Endothelial cell of umbilical vein (primary cell): ENCODE measurements around the gene ABTB2. TPM values are rescaled to one million over a fixed set of nuclear protein-coding genes. Genes with fewer than 3 reads are reported as not detected.

Source experiments
- BruUV-seq: library from RNA; stranded (reverse); fragments of 400-500 nt; replicated peaks from 2 replicates; lab custom pipeline; 2021; lab: Mats Ljungman, UMichigan
- CTCF ChIA-PET: fragments of 300-600, 350-600 bp; sonication (Branson Sonifier 250); formaldehyde crosslinking; loops from one replicate; lab custom pipeline; 2021; ENCODE audit warnings: antibody characterized with exemption, inconsistent platforms; lab: Charles Lee
- POLR2A ChIA-PET: fragments of 300-600, 350-600 bp; sonication (Branson Sonifier 250); formaldehyde crosslinking; loops from one replicate; lab custom pipeline; 2021; ENCODE audit warnings: antibody characterized with exemption, inconsistent platforms; lab: Charles Lee
- DNase-seq: peaks from one replicate; pipeline ENCODE4 v3.0.0-alpha.2; 2011; ENCODE audit warnings: low read depth, low spot score
- FAIRE-seq: peaks from 2 replicates; lab custom pipeline; 2011; peaks lifted over from hg19 to GRCh38; lab: Jason Lieb, UNC
- H2AFZ ChIP-seq: 2 replicates; pipeline ENCODE4 v1.6.0; 2012; ENCODE audit warnings: low read depth, low read length, control low read depth, inconsistent platforms
- H3K27ac ChIP-seq: 2 replicates; pipeline ENCODE4 v1.5.1; 2011; ENCODE audit warnings: low read depth, mild to moderate bottlenecking, control low read depth, low read length, moderate library complexity; ENCODE audit not compliant: insufficient read depth
- H3K27me3 ChIP-seq, 2 experiments: 2 replicates each; pipeline versions ENCODE4 v1.6.0 to v1.6.1; 2011; ENCODE audit warnings: low read length in 2 of 2, mixed read lengths in 1 of 2; ENCODE audit not compliant: control insufficient read depth in 2 of 2, insufficient read depth in 2 of 2
- H3K36me3 ChIP-seq, 2 experiments: 2 replicates in 1 of 2; 3 replicates in 1 of 2; pipeline ENCODE4 v1.5.1; 2011; ENCODE audit warnings: low read length in 2 of 2, mild to moderate bottlenecking in 1 of 2, moderate library complexity in 1 of 2; ENCODE audit not compliant: control insufficient read depth in 2 of 2, insufficient read depth in 2 of 2; ENCODE audit errors: extremely low read depth in 1 of 2
- H3K4me1 ChIP-seq: 3 replicates; pipeline ENCODE4 v1.5.1; 2011; ENCODE audit warnings: mild to moderate bottlenecking, low read length; ENCODE audit not compliant: control insufficient read depth, insufficient read depth; ENCODE audit errors: extremely low read depth
- H3K4me2 ChIP-seq: 2 replicates; pipeline ENCODE4 v1.6.1; 2011; ENCODE audit warnings: low read length, control low read depth, mixed read lengths; ENCODE audit not compliant: insufficient read depth
- H3K4me3 ChIP-seq, 3 experiments: fragments of 200-600 bp in 1 of 3; sonication (generic), shearing (Covaris generic) in 1 of 3; replicated peaks in 1 of 3; 2 replicates each; pipeline ENCODE4 v1.5.1; 2011 to 2016; ENCODE audit warnings: control low read depth in 3 of 3, low read length in 3 of 3, mild to moderate bottlenecking in 2 of 3, inconsistent platforms in 1 of 3, low read depth in 1 of 3, moderate library complexity in 1 of 3; ENCODE audit not compliant: insufficient read depth in 1 of 3
- H3K79me2 ChIP-seq: 2 replicates; pipeline ENCODE4 v1.6.0; 2012; ENCODE audit warnings: low read length, inconsistent platforms; ENCODE audit not compliant: control insufficient read depth, insufficient read depth
- H3K9ac ChIP-seq: replicated peaks from 2 replicates; pipeline ENCODE3; 2011; ENCODE audit warnings: low read length, control low read depth; ENCODE audit not compliant: insufficient read depth; ENCODE audit errors: extremely low read depth
- H3K9me1 ChIP-seq: replicated peaks from 3 replicates; pipeline ENCODE4 v1.6.0; 2011; ENCODE audit warnings: mild to moderate bottlenecking, low read length; ENCODE audit not compliant: control insufficient read depth, insufficient read depth; ENCODE audit errors: extremely low read depth
- H3K9me3 ChIP-seq: replicated peaks from 2 replicates; pipeline ENCODE4 v1.5.1; 2012; ENCODE audit warnings: low read length, inconsistent platforms; ENCODE audit not compliant: control insufficient read depth, insufficient read depth
- H4K20me1 ChIP-seq: replicated peaks from 2 replicates; pipeline ENCODE3; 2011; ENCODE audit warnings: mild to moderate bottlenecking, low read length; ENCODE audit not compliant: control insufficient read depth, insufficient read depth; ENCODE audit errors: extremely low read depth
- CTCF ChIP-seq, 2 donors: IDR thresholded peaks; 1 replicate in 1 of 2; 2 replicates in 1 of 2; pipeline ENCODE4 v1.5.1; 2011; ENCODE audit warnings: low read length in 2 of 2, mild to moderate bottlenecking in 2 of 2, moderate library complexity in 2 of 2, control low read depth in 1 of 2, inconsistent platforms in 1 of 2, low read depth in 1 of 2; ENCODE audit not compliant: insufficient read depth in 1 of 2; ENCODE audit errors: extremely low read depth in 1 of 2
- EZH2 ChIP-seq: IDR thresholded peaks from 2 replicates; pipeline ENCODE4 v1.6.1; 2012; ENCODE audit warnings: borderline replicate concordance, low read depth, mild to moderate bottlenecking, moderate library complexity, low read length, inconsistent platforms; ENCODE audit not compliant: severe bottlenecking
- FOS ChIP-seq: IDR thresholded peaks from 2 replicates; pipeline ENCODE4 v1.6.1; 2011; ENCODE audit warnings: mild to moderate bottlenecking, low read length, moderate library complexity, borderline replicate concordance; ENCODE audit not compliant: insufficient read depth
- GATA2 ChIP-seq: IDR thresholded peaks from 2 replicates; pipeline ENCODE4 v1.7.0; 2011; ENCODE audit warnings: low read depth, mild to moderate bottlenecking, moderate library complexity, mixed read lengths, low read length; ENCODE audit not compliant: insufficient read length, insufficient read depth
- JUN ChIP-seq: IDR thresholded peaks from 2 replicates; pipeline ENCODE4 v1.6.1; 2011; ENCODE audit warnings: borderline replicate concordance, low read depth; ENCODE audit not compliant: insufficient read length, insufficient read depth
- MAX ChIP-seq: IDR thresholded peaks from 2 replicates; pipeline ENCODE4 v1.6.1; 2011; ENCODE audit not compliant: insufficient read depth, insufficient read length
- MYC ChIP-seq: IDR thresholded peaks from one replicate; pipeline ENCODE4 v1.6.1; 2011; ENCODE audit warnings: mild to moderate bottlenecking, low read depth, low read length
- POLR2A ChIP-seq: IDR thresholded peaks from 2 replicates; pipeline ENCODE4 v1.6.1; 2012; ENCODE audit warnings: low read depth, mild to moderate bottlenecking, control low read depth, low read length
- POLR2AphosphoS5 ChIP-seq: IDR thresholded peaks from 2 replicates; pipeline ENCODE4 v1.6.1; 2012; ENCODE audit warnings: low read depth, mild to moderate bottlenecking, control low read depth, low read length, moderate library complexity; ENCODE audit not compliant: insufficient read depth
- dilution Hi-C: fragments of 300-500 bp; cut with MboI; formaldehyde crosslinking; loops from one replicate; pipeline ENCODE4 v1.15.0; 2019; ENCODE audit warnings: low sequenced_read_pairs; ENCODE audit not compliant: extremely low pct_ligation_motif_present
- intact Hi-C: fragments of 100-400 bp; cut with micrococcal nuclease; formaldehyde crosslinking; loops from one replicate; pipeline ENCODE4 v1.10.0; 2022
- polyA plus RNA-seq, 4 experiments: library from polyadenylated mRNA; depleted of rRNA in 3 of 4; stranded (reverse) in 3 of 4; unstranded in 1 of 4; fragments of >200 nt; gene quantifications; 2 replicates each; pipeline versions ENCODE4 v1.2.1 to v1.2.3, GENCODE V29; 2011 to 2012; ENCODE audit warnings: missing spikeins in 1 of 4
- total RNA-seq: library from RNA; stranded (reverse); gene quantifications from 2 replicates; pipeline ENCODE4 v1.2.3, GENCODE V29; 2021

The ABTB2 gene
- total and polyA plus RNA-seq, 2 donors (not counting 3 experiments of a cell fraction or from before 2014, with no cell fraction given) = 0.11 to 0.14 TPM

GRCh38 chr11:34341096-34341495, 16.7 kb downstream of the ABTB2 start:
- Histone ChIP-seq H4K20me1 (no peaks in the 10 kb centered on the region), H3K4me2 (no peak overlapping the region), H3K4me1 (no peaks in the 10 kb centered on the region), H3K9ac (no peak overlapping the region), H3K9me3 (no peaks in the 10 kb centered on the region), H3K36me3 (no peaks in the 10 kb centered on the region), H3K27ac (no peak overlapping the region), H2AFZ (no peak overlapping the region), H3K79me2 (no peaks in the 10 kb centered on the region), H3K4me3 (no peak overlapping the region), H3K9me1 (no peaks in the 10 kb centered on the region), H3K27me3 (peaks cover 1 to 5% of the 10 kb centered on the region in 2 experiments)
- dilution Hi-C loops = no loop called here
- TF ChIP-seq FOS = no peak
- no peak for TF ChIP-seq CTCF (IDR thresholded peaks at IDR 0.05; ENCODE audit: extremely low read depth in 1 of 2, insufficient read depth in 1 of 2, low read depth in 1 of 2, low read length in 2 of 2)
- no peak for TF ChIP-seq POLR2A
- no peak for TF ChIP-seq GATA2
- TF ChIP-seq MAX = no peak
- no peak for TF ChIP-seq JUN
- TF ChIP-seq MYC = no peak
- TF ChIP-seq POLR2AphosphoS5 = no peak
- no peak for TF ChIP-seq EZH2
- intact Hi-C loops = no loop called here
- DNase-seq (no peak), FAIRE-seq (no peak)
- CTCF ChIA-PET = interaction anchor here (1.1 to 1.2 kb wide), 2 partner anchors 13 to 167 kb away, joined by 5 read pairs; no protein-coding TSS in a partner anchor
- POLR2A ChIA-PET = no interaction called here
- no TSS peak for BruUV-seq
